IPS DF 6.9 (cell line): ENCODE results near the gene NFAT5.
A peak's percentile ranks its signal among the peaks of the same experiment; 100 is the strongest.
"Not testable (repeated sequence)": the region's sequence is repeated elsewhere in the genome, so short reads cannot be mapped to it uniquely, and the experiment has no call there.

Experiments
- DNase-seq: peaks from one replicate; pipeline ENCODE4 v3.0.0-alpha.2; 2013; ENCODE audit warnings: low read depth, low spot score
- H3K27ac ChIP-seq: one replicate; pipeline ENCODE4 v1.5.1; 2013; ENCODE audit warnings: low read length, control low read depth
- H3K27me3 ChIP-seq: 2 replicates; pipeline ENCODE4 v1.6.1; 2013; ENCODE audit warnings: mild to moderate bottlenecking, low read length; ENCODE audit not compliant: control insufficient read depth, insufficient read depth
- H3K36me3 ChIP-seq: 2 replicates; pipeline ENCODE4 v1.6.1; 2013; ENCODE audit warnings: low read length; ENCODE audit not compliant: control insufficient read depth, insufficient read depth
- H3K4me1 ChIP-seq: 2 replicates; pipeline ENCODE4 v1.6.1; 2013; ENCODE audit warnings: low read length; ENCODE audit not compliant: control insufficient read depth, insufficient read depth
- H3K4me3 ChIP-seq: 2 replicates; pipeline ENCODE4 v1.5.1; 2013; ENCODE audit warnings: mild to moderate bottlenecking, low read length
- H3K9me3 ChIP-seq: 2 replicates; pipeline ENCODE4 v1.6.1; 2013; ENCODE audit warnings: low read length, inconsistent platforms; ENCODE audit not compliant: control insufficient read depth, insufficient read depth
- WGBS: extraction: QIAGEN DNeasy Blood & Tissue Kit; methylation state at CpG from one replicate; pipeline ENCODE4 v1.1.7; 2013; ENCODE audit warnings: mixed read lengths, missing lambda C conversion rate; ENCODE audit not compliant: insufficient read length, insufficient coverage; 5-methylcytosine and 5-hydroxymethylcytosine counted together

Gene NFAT5

GRCh38 chr16:69718111-69718764, 152.5 kb downstream of the NFAT5 start:
- H3K27me3 ChIP-seq, result no peaks in the 10 kb centered on the region
- WGBS, result no CpG with 5 or more reads among the region's 10 CpGs
- H3K9me3 ChIP-seq, result no peaks in the 10 kb centered on the region
- H3K4me3 ChIP-seq, result no peak overlapping the region
- no peak overlapping the region for H3K27ac ChIP-seq
- no peaks in the 10 kb centered on the region; the same call in 1 of the 2 replicates for H3K36me3 ChIP-seq
- 0 out of 2 replicates have a peak, but pooled peaks cover 1% of the 10 kb centered on the region for H3K4me1 ChIP-seq
- no peak for DNase-seq

DNA sequence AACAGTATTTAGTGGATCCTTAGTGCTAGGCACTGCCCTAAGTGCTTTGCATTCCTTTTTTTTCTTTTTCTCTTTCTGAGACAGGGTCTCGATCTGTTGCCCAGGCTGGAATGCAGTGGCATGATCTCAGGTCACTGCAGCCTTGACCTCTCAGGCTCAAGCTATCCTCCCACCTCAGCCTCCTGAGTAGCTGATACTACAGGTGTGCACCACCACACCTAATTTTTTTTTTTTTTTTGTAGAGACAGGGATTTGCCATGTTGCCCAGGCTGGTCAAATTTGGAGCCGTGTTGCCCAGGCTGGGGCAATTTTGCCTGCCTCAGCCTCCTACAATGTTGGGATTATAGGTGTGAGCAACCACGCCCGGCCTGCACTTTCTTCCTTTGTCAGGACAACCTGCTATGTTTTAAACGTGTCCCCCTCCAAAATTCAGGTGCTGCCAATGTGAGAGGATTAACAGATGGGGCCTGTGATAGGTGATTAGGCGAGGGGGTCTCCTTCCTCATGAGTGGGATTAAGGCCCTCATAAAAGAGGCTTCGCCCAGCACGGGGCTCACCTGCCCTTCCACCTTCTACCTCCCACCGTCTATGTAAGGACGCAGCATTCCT, 155.2 kb downstream of the NFAT5 start:
- no peaks in the 10 kb centered on the region for H3K36me3 ChIP-seq
- no CpG with 5 or more reads among the region's 10 CpGs for WGBS
- H3K9me3 ChIP-seq, result no peaks in the 10 kb centered on the region
- H3K27ac ChIP-seq, result no peak overlapping the region
- no peak for DNase-seq
- no peak overlapping the region for H3K4me3 ChIP-seq
- H3K27me3 ChIP-seq, result no peaks in the 10 kb centered on the region
- 0 out of 2 replicates have a peak, but pooled peaks cover 1% of the 10 kb centered on the region for H3K4me1 ChIP-seq

DNA sequence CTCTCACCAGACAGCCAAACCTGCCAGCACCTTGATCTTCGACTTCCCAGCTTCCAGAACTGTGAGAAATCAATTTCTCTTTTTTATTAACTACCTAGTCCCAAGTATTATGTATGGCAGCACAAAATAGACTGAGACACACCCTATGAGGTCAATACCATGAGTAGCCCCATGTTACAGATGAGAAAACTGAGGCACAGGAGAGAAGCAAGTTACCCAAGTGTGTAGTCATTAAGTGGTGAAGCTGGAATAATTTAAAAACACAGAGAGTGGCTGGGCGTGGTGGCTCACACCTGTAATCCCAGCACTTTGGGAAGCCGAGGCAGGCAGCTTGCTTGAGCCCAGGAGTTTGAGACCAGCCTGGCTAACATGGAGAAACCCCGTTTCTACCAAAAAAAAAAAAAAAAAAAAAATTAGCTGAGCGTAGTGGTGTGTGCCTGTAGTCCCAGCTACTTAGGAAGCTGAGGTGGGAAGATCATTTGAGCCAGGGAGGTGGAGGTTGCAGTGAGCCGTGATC, 155.7 kb downstream of the NFAT5 start:
- Histone ChIP-seq H3K36me3 (no peaks in the 10 kb centered on the region), H3K27ac (no peak overlapping the region), H3K27me3 (no peaks in the 10 kb centered on the region), H3K4me1 (0 out of 2 replicates have a peak, but pooled peaks cover 1% of the 10 kb centered on the region), H3K9me3 (no peaks in the 10 kb centered on the region), H3K4me3 (no peak overlapping the region)
- DNase-seq, result no peak
- WGBS, result no CpG with 5 or more reads among the region's 6 CpGs

GRCh38 chr16:69724414-69724873, 158.7 kb downstream of the NFAT5 start:
- Histone ChIP-seq H3K4me1 (peaks cover 1% of the 10 kb centered on the region; the same call in 1 of the 2 replicates), H3K27ac (no peak overlapping the region)
- no CpG with 5 or more reads among the region's 2 CpGs for WGBS

DNA sequence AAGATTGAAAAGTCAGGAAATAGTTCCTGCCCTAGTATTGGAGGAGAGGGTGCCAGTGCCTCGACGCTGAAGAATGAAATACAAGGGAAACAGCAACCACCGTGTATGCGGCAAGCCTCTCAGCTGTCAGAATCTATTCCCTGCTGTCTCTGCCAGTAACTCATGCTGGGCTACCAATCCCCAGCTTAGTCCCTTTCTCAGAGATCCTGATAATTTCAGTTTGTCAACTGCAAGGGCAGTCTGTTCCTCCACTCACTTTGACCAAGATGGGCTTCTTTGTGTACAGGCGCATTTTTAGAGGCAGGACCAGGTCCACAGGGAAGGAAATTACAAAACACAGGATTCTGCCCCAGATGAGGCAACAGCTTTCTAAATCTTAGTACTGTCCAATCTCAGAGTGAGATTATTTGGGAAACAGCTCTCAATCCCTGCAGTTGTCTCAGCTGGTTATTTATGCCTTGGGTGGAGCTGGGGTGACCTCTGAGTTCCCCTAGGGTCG, 159.3 kb downstream of the NFAT5 start:
- no CpG with 5 or more reads among the region's 6 CpGs for WGBS
- Histone ChIP-seq H3K36me3 (no peaks in the 10 kb centered on the region), H3K9me3 (no peaks in the 10 kb centered on the region), H3K4me3 (no peak overlapping the region), H3K27me3 (no peaks in the 10 kb centered on the region), H3K27ac (no peak overlapping the region), H3K4me1 (peaks cover 1% of the 10 kb centered on the region; the same call in 1 of the 2 replicates)
- no peak for DNase-seq

More at GRCh38 chr16:69724414-69724873, 158.7 kb downstream of the NFAT5 start:
- Histone ChIP-seq H3K9me3 (no peaks in the 10 kb centered on the region), H3K27me3 (no peaks in the 10 kb centered on the region), H3K4me3 (no peak overlapping the region), H3K36me3 (no peaks in the 10 kb centered on the region)
- no peak for DNase-seq

- H3K36me3 ChIP-seq, result no peaks in the 10 kb centered on the region
- no CpG with 5 or more reads among the region's 32 CpGs for WGBS
- H3K4me1 ChIP-seq, result peaks cover 1% of the 10 kb centered on the region; the same call in 1 of the 2 replicates
- DNase-seq, result no peak
- H3K27me3 ChIP-seq, result no peaks in the 10 kb centered on the region
- H3K4me3 ChIP-seq, result peak overlapping the region; percentile 36; the same call in 1 of the 2 replicates
- H3K9me3 ChIP-seq, result no peaks in the 10 kb centered on the region
- no peak overlapping the region for H3K27ac ChIP-seq
These were observed 159.9 kb downstream of the NFAT5 start for GRCh38 chr16:69725480-69726312.

- no CpG with 5 or more reads among the region's 31 CpGs for WGBS
- DNase-seq, result peak; percentile 84
- Histone ChIP-seq H3K36me3 (no peaks in the 10 kb centered on the region), H3K27ac (peak within 1 kb of the TSS; percentile 13), H3K27me3 (no peaks in the 10 kb centered on the region), H3K4me1 (peaks cover 1% of the 10 kb centered on the region; the same call in 1 of the 2 replicates), H3K9me3 (no peaks in the 10 kb centered on the region), H3K4me3 (peak within 1 kb of the TSS; percentile 53; the same call in 1 of the 2 replicates)
These were observed 160.7 kb downstream of the NFAT5 start, which contains the start of gene NQO1 for GRCh38 chr16:69726313-69727060. Gene NQO1 (minus strand): TSS chr16:69726560. CDS start chr16:69726439, 121 bp downstream.

- DNase-seq, result no peak
- no CpG with 5 or more reads among the region's 5 CpGs for WGBS
- H3K4me1 ChIP-seq, result no peaks in the 10 kb centered on the region; the same call in 1 of the 2 replicates
- no peaks in the 10 kb centered on the region for H3K27me3 ChIP-seq
- no peaks in the 10 kb centered on the region for H3K9me3 ChIP-seq
- H3K36me3 ChIP-seq, result no peaks in the 10 kb centered on the region
- no peak overlapping the region for H3K4me3 ChIP-seq
- no peak overlapping the region for H3K27ac ChIP-seq
These were observed 162.1 kb downstream of the NFAT5 start for GRCh38 chr16:69727916-69728270.

DNA sequence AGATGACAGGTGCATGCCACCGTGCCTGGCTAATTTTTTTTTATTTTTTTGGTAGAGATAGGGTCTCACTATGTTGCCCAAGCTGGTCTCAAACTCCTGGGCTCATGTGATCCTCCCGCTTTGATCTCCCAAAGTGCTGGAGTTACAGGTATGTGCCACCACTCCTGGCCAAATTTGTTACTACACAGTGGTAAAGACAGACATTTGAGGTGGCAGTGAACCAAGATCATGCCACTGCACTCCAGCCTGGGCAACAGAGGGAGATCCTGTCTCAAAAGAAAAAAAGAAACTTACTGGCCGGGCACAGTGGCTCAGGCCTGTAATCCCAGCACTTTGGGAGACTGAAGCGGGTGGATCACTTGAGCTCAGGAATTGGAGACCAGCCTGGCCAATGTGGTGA, 163.3 kb downstream of the NFAT5 start:
- not testable (repeated sequence) for H3K9me3 ChIP-seq, H3K27me3 ChIP-seq, H3K4me3 ChIP-seq, H3K27ac ChIP-seq, DNase-seq, H3K36me3 ChIP-seq, H3K4me1 ChIP-seq
- WGBS, result no CpG with 5 or more reads among the region's 4 CpGs
